ENCODE measurements around the gene PXN.
"Not testable (repeated sequence)": the region's sequence is repeated elsewhere in the genome, so short reads cannot be mapped to it uniquely, and the experiment has no call there.

Gene PXN

GRCh38 chr12:120262852-120263747 is 2.4 kb downstream of the PXN start:
- DNase-seq (ENCODE audit: low read depth, low spot score): no peak

- no peak for DNase-seq (ENCODE audit: low read depth, low spot score)
These were observed 3.3 kb downstream of the PXN start for GRCh38 chr12:120261951-120262851.

GRCh38 chr12:120260607-120261006 is 4.9 kb downstream of the PXN start:
- DNase-seq (ENCODE audit: low read depth, low spot score): no peak

GRCh38 chr12:120259418-120260202 is 5.9 kb downstream of the PXN start:
- no peak for DNase-seq (ENCODE audit: low read depth, low spot score)

GRCh38 chr12:120258323-120258896 is 7.1 kb downstream of the PXN start:
- DNase-seq (ENCODE audit: low read depth, low spot score): no peak

GRCh38 chr12:120257041-120257821 is 8.3 kb downstream of the PXN start:
- no peak for DNase-seq (ENCODE audit: low read depth, low spot score)

GRCh38 chr12:120254809-120255208 is 10.7 kb downstream of the PXN start:
- DNase-seq (ENCODE audit: low read depth, low spot score): no peak

- DNase-seq (ENCODE audit: low read depth, low spot score): not testable (repeated sequence)
These were observed 12.2 kb downstream of the PXN start for GRCh38 chr12:120253313-120253712.

- no peak for DNase-seq (ENCODE audit: low read depth, low spot score)
These were observed 13.2 kb downstream of the PXN start for GRCh38 chr12:120252071-120252906.

- not testable (repeated sequence) for DNase-seq (ENCODE audit: low read depth, low spot score)
These were observed 14.0 kb downstream of the PXN start for GRCh38 chr12:120251364-120252070.

- no peak for DNase-seq (ENCODE audit: low read depth, low spot score)
These were observed 15.4 kb downstream of the PXN start for GRCh38 chr12:120249875-120250795.

- DNase-seq (ENCODE audit: low read depth, low spot score): no peak
These were observed 16.2 kb downstream of the PXN start for GRCh38 chr12:120249266-120249874.

GRCh38 chr12:120247621-120248030 is 17.9 kb downstream of the PXN start:
- DNase-seq (ENCODE audit: low read depth, low spot score): no peak

GRCh38 chr12:120247183-120247582 is 18.3 kb downstream of the PXN start:
- no peak for DNase-seq (ENCODE audit: low read depth, low spot score)

- not testable (repeated sequence) for DNase-seq (ENCODE audit: low read depth, low spot score)
These were observed 18.8 kb downstream of the PXN start for GRCh38 chr12:120246705-120247104.

- no peak for DNase-seq (ENCODE audit: low read depth, low spot score)
These were observed 22.4 kb downstream of the PXN start for GRCh38 chr12:120242971-120243699.

Data from ELF-1 (cell line).